GM19238 (cell line): ENCODE results near the gene COL17A1.

Experiments used
- DNase-seq: peaks from one replicate; pipeline ENCODE4 v3.0.0; 2011; ENCODE audit warnings: low spot score; ENCODE audit not compliant: insufficient read length

COL17A1 gene

DNA sequence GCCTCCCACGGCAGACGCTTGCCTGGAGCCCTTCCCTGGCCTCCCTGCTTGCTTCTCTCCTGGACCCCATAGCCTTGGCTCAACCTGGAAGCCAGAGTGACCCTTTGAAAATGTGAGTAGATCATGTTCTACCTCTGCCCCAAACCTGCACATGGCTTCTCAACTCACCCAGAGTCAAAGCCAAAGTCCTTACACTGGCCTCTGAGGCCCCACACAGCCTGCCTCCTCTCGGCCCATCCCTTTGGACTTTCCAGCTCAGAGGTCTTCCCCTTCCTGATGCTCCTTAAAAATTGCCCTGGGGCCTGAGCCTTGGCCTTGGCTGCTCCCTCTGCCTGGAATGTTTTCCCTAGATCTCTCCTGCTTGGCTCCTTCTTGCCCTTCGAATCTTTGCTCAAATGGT, 32.5 kb downstream of the COL17A1 start:
- DNase-seq, result no peak

DNA sequence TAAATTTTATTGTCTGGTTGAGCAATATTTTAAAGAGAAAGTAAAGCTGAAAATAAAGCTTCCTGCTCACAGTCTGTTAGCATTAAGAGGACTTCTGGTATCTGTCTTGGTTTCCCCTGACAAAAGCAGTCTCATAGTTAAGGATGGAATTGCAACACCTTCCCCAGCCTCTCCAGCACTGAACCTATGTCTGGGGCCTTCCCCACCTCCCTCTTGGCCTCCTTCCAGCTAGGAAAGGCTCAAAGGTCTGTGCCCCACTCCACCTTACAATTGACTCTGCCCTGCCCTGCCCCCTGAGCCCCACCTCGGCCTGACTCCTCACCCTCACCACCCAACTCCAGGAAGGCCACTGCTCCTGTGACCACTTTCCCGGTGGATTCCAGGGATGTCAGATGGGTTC, 33.2 kb downstream of the COL17A1 start:
- DNase-seq, result no peak

- DNase-seq, result no peak
These were observed 36.0 kb downstream of the COL17A1 start for GRCh38 chr10:104049504-104050250.

GRCh38 chr10:104046651-104047050, 39.0 kb downstream of the COL17A1 start:
- no peak for DNase-seq

DNA sequence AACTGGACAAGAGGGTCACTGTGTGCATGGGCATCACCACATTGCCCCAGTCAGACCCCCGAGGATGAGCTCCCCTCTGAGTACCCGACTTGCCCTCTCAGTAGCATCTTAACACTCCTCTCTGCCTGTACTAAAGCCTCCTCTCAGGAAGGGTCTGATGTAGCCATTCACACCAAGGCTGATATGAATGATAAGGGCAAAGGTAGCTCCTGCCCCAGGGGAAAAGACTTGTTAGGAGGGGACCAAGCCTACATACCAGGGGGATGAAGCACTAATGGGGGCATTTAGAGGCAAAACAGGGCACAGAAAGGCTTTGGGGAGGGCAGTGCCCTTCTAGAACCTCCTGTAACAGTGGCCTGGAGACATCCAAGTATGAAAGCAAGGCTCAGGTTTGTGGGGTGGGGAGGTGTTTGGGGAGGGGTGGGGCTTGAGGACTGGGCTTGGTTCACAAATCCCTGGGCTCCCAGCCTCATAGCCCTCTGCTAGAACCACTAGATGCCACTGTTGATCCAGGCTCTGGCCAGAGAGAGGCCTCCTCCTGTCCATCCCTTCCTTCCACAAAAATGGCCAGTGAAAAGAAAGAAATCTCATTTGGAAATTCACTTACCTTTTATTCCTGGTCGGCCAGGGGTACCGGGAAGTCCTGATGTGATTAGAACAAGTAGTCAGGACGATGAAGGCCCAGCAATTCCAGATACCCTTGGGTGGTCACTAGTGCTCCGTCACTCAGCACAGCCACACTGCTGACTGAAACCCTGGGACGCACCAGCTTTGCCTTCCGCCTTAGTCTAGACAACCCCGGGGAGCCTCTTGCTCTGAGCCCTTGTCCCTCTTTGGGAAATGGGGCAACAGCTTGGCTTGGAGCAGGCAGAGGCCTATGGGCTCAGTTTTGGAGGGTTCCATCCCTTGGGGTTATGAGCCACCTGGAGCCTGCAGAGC, 40.3 kb downstream of the COL17A1 start:
- peak; percentile 26 for DNase-seq

GRCh38 chr10:104043854-104044253, 41.8 kb downstream of the COL17A1 start:
- DNase-seq, result no peak

GRCh38 chr10:104043185-104043830, 42.4 kb downstream of the COL17A1 start:
- no peak for DNase-seq

DNA sequence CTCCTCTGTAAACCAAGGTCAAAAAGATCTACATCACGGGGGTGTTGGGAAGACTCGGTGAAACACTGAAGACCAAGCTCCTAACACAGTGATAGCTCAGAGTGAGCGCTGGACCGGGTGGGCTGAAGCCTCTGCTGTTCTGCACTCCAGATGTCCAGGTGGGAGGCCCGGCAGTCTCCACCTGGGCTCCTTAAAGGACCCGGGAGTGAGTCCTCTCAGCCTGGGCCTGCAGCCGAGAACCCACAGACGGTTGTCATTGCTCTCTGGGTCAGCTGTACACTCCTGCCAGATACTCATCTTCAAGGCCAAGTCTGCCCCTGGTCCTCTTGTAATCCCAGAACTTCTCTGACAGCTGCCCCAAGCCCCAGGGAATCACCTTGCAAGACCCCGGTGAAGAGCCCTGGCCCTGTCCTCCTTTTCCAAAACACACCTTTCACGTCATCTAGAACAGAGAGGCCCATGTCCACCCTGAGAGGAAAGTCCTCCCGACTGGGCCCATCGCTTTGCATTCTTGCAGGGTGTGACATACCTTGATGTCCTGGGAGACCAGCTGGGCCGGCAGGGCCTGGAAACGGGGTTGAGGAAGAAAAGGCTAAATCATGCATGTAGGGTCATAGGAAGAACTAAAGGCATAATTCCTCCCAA, 43.7 kb downstream of the COL17A1 start:
- DNase-seq, result no peak

- DNase-seq, result no peak
These were observed 44.6 kb downstream of the COL17A1 start for GRCh38 chr10:104040862-104041789.

DNA sequence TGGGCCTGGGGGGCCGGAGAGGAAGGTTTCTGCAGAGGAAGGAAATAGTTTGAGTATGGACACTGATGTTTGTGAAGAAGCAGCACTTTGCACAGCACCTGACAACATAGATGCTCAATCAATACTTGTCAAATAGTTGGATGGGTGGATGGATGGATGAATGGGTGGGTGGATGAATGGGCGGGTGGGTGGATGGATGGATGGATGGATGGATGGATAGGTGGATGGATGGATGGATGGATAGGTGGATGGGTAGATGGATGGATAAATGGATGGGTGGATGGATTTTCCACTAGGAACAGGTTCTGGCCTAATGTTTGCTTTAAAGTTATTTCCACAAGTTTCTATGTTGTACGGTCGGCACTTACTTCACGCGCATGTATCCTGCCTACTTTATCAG, 45.3 kb downstream of the COL17A1 start:
- DNase-seq, result no peak

DNA sequence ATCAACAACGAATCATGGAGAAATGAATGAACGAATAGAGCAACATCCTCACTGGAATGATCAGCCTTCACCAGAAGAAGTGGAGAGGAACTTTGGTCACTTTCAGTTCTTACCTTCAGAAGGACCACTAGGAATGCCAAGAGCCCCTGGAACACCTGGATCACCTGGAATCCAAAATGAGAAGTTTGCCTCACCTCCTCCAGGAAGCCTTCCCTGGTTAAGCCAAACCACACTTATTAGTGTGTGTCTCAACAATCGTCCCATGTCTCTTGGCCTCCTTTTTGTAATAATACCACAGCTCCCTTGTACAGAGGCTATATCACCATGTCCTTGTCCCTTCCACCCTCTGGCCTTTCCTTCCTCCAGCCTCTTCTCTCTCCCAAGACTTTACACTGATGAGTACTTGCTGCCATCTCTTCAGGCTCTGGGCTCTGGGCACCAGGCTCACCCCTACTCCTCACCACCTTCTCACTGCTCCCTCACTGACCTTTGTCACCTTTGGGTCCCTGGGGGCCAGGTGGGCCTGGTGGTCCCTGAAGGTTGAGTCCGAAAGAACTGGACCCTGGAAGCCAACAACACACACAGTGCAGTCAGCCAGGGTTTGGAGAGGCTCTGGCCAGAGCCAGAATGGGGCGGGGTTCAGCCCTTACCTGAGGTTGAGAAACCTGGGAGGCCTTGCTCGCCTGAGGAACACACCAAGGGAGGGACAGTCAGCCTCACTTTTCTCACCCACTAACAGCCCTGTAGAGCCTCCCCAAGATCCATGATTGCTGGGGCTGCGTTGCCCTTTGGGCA, 46.5 kb downstream of the COL17A1 start:
- no peak for DNase-seq

DNA sequence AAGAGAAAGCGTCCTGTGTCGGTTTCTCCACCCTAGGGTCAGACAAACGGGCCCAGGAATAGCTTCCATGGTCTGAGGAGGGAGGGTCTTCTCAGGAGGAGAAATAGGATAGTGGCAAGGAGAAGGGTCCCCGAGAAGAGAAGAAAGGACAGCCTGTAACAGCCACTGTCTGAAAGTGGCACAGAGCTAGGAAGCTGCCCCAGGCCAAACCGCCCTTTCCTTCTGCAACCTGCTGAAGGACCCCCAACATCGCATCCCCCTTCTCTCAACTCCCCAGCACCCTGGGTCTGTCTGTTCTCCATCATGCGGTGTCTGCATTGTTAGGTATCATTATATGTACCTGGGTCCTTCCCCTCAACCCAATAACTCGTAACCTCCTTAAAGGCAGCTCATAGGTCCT, 47.1 kb downstream of the COL17A1 start:
- no peak for DNase-seq

GRCh38 chr10:104037261-104037951, 48.3 kb downstream of the COL17A1 start:
- DNase-seq, result no peak

- no peak for DNase-seq
These were observed 49.0 kb downstream of the COL17A1 start for GRCh38 chr10:104036518-104037260.

- DNase-seq, result no peak
These were observed 49.7 kb downstream of the COL17A1 start for GRCh38 chr10:104036069-104036384.

- no peak for DNase-seq
These were observed 50.2 kb downstream of the COL17A1 start for GRCh38 chr10:104035194-104036068.

DNA sequence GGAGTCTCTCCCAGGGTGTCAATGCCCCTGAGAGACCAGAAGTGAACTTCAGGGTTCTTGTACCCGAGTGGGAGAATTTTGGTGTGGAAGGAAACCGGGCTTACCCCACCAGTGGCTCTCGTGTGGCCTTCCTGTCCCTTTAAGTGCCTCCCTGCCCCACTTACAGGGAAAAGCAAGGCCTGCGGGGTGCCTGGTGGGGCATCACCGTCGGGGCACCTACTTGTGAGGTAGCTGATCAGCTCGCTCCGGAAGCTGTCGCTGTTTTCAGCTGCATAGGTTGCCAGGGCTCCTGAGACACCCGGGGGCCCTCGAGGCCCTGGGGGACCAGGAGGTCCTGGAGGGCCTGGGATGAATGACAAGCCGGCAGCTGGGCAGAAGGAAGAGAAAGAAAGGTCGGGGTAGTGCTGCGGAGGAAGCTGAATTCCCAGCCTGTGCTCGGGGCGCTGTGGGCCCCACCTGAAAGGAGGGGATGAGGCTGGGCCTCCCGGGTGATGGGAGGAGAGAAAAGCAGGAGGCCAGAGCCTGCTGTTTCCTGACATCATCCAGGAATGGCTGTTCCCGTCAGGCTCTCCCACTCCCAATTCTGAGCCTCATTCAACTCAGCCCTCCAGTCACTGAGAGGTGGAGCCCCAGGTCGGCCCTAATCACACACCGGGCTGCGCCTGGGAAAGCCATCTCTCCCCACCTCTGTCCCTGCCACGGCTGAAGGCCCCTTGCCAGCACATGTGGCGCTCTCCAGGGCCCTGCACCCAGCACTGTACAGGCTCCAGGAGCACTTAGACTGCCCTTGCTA, 51.1 kb downstream of the COL17A1 start:
- no peak for DNase-seq
